Fibroblast of skin of scalp (primary cell): ENCODE data around the gene FOXE3. TPM values are rescaled to one million over a fixed set of nuclear protein-coding genes. Genes with fewer than 3 reads are reported as not detected.

Experiments used
- DNase-seq: peaks from one replicate; pipeline ENCODE4 v3.0.0-alpha.2; 2013
- polyA plus RNA-seq, 2 experiments: library from polyadenylated mRNA; unstranded; fragments of 120-200 nt; gene quantifications; one replicate each; pipeline ENCODE4 v1.2.1, GENCODE V29; 2013; ENCODE audit not compliant: insufficient read length in 2 of 2

FOXE3 gene
- polyA plus RNA-seq (2013, experiment 1 of 2; ENCODE audit: insufficient read length): 0.07 TPM
- not detected for polyA plus RNA-seq (2013, experiment 2 of 2; ENCODE audit: insufficient read length)

DNA sequence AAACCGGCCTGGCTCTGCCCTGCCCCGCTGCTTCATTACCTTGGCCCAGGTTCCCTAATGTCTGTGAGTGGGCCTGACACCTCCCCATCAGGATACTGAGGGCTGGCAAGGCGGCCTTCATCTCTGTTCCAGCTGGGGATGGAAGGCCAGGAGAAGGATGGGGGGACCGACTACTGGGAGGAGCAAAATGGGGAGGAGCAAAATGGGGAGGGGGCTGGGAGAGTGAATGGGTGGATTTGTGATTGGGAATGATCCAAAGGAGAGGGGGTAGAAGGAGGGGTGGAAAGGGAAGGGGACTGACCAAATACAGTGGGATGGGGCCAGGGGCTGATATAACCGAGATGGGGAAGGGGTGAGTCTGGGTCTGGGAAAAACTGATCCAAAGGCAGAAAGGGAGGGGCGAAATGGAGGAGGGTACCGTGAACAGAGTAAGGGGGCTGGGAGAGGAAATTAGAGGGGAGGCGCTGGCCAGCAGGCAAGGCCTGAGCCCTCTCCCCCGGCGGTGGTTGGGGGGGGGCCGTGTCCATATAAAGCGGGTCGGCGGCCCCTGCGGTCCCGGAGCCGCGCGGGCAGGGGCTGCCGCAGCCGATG is at the start of gene FOXE3:
Gene FOXE3 (plus strand): TSS at position 558 of the 591 bp plus-strand sequence. CDS start 31 bp downstream, at position 589.
- DNase-seq: no peak

DNA sequence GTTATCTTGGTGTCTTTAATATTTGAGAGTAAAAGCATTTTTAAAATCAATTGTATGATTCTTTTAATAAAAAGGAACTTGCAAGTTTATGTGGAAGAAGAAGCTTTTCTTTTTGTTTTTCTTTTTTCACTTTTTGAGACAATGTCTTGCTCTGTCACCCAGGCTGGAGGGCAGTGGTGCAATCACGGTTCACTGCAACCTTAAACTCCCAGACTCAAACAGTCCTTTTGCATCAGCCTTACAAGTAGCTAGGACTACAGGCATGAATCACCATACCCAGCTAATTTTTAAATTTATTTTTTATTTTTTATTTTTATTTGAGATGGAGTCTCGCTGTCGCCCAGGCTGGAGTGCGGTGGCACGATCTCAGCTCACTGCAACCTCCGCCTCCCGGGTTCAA is 48.4 kb upstream of the FOXE3 start:
- DNase-seq: no peak

DNA sequence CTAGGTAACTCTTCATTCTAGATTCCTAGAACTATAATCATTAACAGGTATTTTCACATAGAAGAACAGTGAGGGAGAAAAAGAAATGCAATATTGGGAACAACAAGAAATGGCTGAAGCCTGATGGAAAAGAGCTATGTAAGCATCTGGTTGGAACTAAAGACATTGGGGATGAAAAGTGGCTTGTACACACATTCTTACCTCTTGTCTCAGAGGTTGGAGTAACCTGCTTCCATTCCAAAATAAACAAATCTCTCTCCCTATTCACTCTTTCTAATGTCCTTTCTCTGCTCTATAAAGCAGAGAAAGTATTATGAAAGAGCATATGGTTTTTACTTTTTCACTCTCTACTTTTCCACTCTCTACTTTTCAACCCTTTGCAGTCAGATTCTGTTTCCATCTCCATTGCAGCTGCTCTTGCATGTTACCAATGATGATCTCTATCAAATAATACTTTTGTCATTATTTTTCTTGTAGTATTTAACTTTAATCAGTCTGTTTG is 45.0 kb upstream of the FOXE3 start:
- DNase-seq: no peak

DNA sequence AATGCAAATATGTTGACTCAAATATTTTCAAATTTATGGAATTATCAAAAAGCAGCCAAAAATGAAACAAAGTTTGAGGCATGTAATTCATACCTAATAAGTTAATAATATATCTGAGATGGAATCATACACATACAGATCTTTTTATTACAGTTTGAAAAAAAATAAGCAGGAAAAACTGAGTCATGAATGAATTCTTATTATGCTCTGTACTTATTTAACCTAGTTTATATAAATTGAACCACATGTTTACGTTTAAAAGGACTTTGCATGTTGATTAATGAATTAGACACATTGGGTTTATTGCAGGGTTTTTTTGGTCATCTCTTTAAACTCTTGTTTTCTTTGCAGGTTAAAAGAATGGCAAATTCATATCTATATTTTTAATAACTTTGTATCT is 41.6 kb upstream of the FOXE3 start:
- no peak for DNase-seq

DNA sequence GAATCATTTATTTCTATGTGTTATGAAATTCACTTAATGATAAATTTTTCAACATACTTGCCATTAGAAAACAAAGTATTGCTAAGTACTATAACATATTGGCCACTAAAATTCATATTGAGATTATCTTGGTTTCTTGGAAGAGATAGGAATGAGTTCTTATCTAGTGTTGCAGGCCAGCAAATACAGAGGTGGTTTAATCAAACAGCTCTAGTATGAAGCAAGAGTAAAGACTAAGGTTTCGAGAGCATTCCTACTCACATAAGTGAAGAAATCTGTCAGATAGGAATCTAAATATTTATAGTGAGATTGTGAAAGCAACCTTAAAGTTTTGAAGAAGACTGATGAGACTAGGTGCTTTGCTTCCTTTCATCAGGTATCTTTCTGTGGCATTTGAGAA is 37.9 kb upstream of the FOXE3 start:
- no peak for DNase-seq

DNA sequence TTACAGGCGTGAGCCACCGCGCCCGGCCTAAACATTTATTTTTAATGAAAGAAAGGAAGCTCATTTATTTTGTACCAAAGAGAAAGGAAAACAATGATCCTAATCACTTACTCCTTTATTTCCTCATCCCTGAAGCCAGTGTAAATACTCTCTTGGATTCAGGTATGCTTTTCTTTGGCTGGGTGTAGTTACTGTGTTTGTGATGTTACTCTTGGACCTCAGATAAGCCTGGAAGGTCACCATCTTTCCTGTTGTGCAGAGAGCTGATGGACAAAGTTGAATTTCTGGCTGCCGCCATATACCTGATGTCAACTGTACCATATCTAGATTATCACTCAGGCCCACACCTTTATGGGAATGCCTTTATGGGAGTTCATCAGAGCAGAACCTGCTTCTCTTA is 35.4 kb upstream of the FOXE3 start:
- DNase-seq: no peak

DNA sequence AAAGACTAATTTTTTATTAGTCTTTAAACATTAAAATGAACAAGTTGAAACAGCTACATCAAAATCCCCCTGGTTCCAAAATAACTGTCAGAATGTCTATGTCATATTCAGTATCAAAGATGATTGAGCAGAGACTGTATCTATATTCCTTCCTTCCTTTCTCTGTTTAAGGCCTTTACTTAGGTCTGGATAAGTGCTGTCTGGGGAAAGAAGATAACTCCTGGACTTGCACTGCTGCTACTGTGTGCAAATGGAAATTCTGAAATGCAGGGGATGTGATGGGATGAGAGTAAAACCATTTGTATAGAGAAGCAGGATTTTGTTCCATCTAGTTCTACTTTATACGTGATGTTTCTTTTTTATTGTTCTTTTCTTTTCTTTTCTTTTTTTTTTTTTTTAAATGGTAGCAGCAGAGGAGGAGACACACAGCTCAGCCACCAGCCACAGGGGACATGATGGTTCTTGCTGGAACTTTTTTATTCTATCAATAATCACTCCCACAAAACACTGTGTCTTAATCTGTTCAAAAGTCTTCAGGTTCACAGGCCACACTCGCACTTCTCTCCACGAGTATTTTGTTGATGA is 33.6 kb upstream of the FOXE3 start:
- no peak for DNase-seq

DNA sequence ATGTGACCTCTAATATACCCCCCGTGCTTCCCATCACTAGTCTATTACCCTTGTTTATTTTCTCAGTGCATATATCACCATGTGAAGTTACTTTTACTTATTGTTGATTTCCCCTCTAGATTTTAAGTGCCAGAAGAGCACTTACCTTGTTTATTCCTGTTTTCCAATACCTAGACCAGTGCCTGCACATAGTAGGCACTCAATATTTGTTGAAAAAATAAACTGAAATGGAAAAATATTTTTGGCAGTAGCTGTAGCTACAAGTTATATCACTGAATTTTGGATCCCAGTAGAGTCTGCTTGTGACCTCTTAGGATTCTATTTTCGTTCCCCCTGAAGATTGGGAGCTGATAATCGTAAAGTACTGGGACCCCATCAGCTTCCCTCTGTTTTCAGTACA is 32.0 kb upstream of the FOXE3 start:
- no peak for DNase-seq

DNA sequence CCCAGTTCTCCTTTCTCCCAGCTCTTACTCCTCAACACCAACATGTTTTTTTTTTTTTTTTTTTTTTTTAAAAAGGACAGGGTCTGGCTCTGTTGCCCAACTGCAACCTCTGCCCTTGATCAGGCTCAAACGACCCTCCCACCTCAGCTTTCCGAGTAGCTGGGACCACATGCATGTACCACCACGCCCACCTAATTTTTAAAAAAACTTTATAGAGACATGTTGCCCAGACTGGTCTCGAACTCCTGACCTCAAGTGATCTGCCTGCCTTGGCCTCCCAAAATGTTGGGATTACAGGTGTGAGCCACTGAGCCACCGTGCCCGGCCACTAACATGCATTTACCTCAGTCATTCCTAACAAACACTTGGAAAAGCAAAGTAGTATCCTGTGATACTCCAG is 31.1 kb upstream of the FOXE3 start:
- no peak for DNase-seq

DNA sequence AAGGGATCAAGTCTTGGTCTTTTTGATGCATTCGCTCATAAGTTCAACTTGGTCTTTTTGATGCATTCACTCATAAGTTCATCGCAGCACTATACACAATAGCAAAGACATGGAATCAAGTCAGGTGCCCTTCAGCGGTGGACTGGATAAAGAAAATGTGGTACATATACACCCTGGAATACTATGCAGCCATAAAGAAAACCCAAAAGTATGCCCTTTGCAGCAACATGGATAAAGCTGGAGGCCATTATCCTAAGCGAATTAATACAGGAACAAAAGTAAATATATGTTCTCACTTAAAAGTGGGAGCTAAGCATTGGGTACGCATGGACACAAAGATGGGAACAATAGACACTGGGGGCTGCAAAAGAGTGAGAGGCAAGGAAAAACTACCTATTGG is 29.8 kb upstream of the FOXE3 start:
- DNase-seq: no peak

DNA sequence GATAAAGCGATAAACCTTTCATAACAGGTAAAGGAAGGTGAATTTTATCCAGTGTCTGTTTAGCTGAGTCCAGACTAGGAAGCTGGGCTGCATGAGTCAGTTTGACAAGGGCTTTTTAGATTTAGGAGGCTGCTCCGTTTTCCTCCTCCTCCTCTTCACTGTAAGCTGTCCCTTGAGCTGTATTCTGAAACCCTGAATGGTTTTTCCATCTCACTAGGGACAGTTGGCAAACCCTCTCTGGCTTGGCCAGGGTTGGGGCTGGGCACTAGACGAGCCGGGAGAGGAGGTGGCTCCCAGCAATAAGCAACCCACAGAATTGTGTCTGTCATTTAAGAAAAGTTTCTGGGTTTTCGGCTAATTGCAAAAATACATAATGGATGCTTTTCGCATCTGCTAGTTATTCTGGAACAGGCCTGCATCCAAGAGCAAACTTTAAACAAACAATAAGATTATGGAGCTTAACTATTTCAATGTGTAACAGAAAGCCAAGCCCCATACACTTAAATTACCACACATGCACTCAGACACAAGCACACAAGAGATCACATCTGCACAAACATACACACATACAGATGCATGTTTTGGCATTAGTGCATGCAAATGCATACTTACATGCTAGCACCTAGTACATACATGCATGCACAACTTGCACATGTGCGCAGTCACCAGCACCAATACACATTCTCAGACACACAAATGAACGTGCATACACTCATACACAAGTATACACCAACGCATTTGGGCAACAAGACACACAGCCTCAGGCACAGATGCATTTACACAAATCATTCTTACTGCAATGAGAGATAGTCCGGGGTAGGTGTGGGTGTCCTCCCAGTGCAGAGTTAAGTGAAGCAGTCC is 27.8 kb upstream of the FOXE3 start:
- peak; percentile 18 for DNase-seq

DNA sequence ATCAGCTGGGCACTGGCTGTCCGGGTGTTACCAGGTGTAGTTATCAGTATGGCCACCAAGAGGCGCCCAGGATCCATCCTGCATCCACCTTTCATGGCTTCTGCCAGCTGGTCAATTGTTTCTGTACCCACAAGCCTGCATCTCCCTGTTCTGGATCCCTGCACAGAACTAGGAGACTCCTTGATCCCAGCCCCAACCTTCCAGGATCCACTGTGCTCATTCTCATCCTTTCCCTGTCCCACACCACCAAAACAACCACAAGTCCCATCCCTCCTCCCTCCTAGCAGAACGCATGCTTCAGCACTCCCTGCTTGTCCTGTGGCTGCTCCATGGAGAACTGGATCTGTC is 27.2 kb upstream of the FOXE3 start:
- peak; percentile 65 for DNase-seq

DNA sequence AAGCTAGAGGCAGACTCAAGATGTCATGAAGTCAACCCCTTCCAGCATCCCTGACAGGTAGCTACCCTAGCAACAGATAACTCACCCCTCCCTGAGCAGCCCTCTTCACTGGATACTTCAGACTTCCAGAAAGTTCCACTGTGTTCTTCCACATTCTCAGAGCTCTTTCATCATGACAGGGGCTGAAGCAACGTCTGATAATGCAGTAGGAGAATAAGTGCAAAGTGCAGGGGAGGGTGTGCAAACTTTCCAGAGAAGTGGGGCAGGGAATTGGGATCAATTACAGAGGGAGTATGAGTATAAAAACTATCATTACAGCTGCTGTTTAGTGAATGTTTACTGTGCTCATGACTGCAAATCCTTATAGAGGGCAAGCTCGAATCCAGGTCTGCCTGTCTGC is 26.4 kb upstream of the FOXE3 start:
- no peak for DNase-seq

DNA sequence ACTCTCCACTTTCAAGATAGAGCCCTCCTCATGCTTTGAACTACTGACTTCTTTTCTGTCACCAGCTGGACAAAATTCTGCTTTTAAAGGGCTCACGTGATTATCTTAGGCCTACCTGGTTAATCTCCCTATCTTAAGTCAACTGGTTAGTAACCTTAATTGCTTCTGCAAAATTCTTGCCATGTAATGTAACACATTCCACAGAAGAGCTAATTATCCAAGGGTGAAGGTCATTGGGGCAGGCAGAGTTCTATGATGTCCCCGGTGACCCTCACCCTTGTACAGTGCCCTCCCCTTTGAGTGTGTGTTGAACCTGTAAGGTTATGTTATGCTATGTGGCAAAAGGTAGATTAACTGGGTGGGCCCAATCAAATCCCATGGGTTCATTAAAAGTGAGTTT is 25.2 kb upstream of the FOXE3 start:
- DNase-seq: no peak

DNA sequence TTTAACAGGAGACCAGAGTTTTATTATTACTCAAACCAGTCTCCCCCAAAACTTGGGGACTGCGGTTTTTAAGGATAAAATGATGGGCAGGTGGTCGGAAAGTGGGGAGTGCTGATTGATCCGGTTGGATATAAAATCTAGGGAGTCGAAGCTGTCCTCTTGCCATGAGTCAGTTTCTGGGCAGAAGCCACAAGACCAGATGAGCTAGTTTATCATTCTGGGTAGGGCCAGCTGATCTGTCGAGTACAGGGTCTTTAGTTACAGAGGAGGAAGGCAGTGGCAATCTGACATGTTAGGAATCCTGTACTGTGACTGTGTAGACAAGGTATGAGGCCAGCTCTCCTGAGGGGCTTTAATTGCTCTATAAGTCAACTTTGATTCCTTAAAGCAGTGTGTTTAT is 22.9 kb upstream of the FOXE3 start:
- no peak for DNase-seq

DNA sequence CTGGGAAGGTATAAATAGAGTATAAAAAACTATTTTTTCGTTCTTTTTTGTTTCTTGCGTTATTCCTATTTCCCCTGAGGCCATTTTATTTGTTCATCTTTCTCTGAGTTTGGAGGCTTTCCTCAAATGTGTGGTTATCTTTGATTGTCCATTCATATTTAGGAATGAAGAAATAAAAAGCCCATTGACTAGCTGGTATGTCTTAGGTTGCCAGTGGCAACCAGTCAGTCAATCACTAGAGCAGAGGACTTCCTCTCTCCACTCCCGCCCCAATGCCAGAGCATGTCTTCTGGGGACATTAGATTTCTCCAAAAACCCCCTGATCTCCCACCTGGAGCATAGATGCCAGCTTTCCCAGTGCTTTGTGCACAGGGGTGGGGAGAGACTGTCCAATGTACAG is 20.7 kb upstream of the FOXE3 start:
- DNase-seq: no peak

DNA sequence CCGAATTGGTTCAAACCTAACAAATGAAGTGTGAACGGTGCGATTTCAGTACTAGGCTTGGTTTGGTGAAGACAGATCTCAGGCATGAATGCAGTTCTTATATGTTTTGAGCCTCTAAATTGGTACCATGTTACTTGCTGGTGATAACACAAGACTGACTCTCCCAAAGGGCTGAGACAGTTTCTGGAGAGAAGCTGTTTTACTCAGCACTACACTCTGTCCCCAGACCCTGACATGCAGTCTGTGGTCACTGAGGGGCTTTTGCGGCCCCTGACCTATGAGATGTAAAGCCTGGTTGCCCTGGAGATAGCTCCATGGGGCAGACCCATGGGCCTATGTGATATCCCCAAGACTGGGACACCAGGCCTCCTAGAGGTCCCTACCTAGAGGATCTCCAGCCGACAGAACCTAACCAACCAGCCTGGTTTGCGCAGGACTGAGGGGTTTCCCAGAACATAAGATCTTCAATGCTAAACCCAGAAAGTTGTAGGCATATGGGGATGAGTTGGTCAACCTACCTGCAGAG is 19.4 kb upstream of the FOXE3 start:
- DNase-seq: no peak

DNA sequence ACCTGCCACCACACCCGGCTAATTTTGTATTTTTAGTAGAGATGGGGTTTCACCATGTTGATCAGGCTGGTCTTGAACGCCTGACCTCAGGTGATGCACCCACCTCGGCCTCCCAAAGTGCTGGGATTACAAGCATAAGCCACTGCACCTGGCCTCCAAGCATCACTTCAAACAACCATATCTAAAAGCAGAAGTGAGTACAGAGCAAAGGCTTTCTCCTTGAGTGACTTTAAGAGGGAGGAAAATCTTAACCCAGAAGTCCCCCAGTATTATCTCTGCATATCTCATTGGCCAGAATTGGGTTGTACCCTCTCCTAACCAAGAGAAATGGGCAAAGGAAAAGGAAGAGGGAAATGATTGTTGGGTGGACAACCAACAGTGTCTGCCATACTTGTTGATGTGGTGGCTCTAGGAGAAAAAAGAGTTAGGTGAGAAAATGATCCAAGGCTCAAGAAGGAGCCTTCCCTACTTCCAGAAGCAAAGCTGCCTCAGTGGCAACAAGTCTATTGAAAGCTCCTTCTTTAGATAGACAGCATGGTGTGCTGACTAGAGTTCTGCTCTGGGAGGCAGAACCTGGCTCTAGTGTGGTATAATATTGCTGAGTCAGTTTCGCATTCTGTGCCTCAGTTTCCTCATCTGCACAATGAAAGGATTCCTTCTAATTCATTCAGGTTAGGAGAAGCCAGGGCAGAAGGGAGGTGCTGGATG is 16.8 kb upstream of the FOXE3 start:
- no peak for DNase-seq

DNA sequence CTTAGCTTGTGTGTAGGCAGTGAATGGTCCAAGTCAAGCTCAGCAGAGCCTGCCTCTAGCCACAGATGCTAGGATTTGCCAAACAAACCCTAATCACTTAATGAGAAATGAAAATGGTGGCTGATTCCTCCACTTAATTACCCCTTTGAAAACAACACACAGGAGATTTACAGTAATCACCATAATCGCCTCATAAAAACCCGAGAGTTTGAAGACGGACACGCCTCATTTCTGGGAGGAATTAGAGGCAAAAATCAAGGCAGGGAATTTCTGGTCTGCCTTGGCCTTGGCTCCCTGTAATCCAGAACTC is 16.3 kb upstream of the FOXE3 start:
- DNase-seq: no peak

DNA sequence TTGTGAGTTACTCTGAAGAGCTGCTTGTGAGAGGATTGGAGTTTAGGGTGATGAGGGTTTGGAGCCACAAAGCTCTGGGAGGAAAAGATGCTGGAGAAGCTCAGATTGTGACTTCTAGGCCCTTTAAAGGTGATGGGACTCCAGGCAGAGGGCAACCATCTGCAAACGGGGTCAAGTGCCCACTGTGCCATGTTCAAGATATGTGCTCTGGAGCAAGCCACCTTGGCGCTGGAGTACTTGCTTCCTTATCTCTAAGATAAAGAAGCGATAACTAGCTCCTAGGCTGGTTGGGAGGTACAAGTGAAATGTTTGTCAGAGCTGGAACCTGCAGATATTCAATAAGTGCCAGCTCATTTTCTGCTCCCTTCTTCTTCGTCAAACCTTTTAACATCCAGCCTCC is 14.3 kb upstream of the FOXE3 start:
- DNase-seq: no peak

DNA sequence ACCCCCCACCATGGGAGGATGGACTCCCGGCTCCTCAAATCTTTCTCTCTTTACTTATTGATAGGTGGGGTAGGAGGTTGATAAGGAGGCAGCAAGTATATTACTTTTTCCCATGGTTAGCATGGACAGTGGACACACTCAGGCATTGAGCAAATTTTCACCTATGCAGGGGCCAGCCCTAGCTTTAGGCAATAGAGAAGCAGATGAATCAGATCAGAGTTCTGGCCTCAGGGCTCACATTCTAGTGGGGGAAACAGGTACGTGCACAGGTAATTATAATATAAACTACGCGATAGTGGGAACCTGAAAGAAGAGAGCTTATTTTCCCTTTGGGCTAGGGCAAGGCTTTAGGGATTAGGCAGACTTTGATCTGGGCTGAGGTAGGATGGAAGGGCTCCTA is 13.5 kb upstream of the FOXE3 start:
- DNase-seq: no peak

DNA sequence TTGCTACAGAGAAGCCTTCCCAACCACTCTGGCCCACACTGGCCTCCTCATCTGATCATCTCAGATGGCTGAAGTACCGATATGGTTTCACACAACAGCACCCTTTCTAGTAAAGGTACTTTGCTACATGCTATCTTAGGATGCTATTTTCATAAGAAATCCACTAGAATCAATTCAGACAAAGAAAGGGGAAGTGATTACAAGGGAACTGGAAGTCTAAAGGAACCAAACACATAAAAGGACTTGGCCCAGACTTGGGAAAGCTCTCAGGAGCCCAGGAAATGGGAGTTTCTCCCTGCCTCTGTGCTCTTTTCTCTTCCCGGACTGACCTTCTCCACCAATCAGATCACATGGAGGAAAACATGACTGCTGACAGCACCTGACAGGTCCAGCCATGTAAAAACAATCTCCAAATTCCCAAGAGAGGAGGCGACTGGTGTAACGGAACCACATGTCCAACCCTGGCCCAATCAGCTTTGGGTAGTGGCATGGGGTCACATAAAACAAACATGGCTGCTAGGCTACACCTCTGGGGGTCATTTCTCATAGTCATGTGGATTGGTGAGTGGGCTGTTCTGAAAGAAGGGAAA is 12.7 kb upstream of the FOXE3 start:
- DNase-seq: no peak

DNA sequence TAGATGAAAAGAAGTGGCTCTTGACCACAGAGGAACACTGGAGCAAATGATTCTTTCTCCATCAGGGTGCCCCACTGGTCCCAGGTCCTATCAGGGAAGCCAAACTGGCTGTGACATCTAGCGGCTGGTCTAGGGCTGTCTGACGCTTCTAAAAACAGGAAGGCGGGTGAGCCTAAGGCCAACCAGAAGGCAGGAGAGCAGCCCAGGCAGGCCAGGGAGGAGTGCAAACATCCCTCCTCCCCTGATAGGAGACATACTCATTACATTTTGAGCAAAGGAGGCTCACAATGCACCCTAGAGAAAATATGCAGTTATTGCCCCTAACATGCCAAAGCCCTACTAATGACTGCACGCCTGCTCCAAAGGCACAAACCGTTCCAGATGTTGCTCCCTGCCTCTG is 10.4 kb upstream of the FOXE3 start:
- DNase-seq: peak; percentile 18
